Measurements from ENCODE around the gene CASP3. TPM values are rescaled to one million over a fixed set of nuclear protein-coding genes. Genes with fewer than 3 reads are reported as not detected.

CASP3 gene
- 20.3 to 22.7 TPM (median 21.7 TPM) in 5 replicates for total RNA-seq (2022; extraction: Qiagen RNA extraction)

DNA sequence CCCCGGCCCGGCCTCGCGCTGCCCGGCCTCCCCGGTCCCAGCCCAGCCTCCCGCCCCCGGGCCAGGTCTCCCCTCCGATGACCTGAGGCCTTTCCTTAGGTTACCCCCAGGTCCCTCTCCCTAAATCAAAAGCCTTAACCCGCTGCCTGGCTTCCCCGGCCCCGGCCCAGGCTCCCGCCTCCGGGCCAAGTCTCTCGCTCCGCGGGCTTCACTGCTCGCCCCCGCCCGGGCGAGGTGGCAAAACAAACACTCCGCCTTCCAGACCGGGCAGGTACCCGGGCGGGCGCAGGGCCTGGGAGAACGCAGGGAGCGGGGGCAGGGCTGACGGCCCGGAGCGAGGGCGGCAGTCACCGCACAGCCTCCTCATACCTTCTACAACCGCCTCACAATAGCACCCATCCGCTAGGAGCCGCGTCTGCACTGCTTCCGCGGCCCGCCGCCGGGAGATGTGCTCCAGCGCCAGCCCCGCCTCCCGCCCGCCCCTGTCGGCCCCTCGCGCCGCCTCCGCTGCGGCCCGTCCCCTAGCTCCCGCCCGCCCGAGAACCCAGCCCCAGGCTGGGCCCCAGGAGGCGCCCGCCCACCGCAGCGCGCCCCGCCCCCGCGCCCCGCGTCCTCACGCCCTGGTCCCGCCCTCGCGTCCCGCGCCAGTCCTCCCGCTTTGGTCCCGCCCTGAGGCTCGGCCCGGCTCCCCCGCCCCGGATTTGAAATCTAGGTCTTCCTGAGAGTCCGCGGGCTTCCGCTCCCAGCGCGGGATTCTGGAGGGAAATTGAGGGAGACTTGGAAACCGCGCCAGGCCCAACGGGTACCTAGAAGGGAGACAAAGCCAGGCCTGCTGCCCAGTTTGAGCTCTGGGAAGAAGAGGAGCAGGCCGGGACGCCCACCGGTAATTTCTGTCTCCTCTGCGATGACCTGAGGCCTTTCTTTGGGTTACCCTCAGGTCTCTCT, at the start of gene CASP3, which contains the start of gene PRIMPOL:
CASP3 (minus strand) TSS at position 422 of the 945 bp plus-strand sequence. CDS start 10,994 bp downstream, outside the sequence.
PRIMPOL (plus strand) TSS at position 713 of the 945 bp plus-strand sequence. CDS start 7,403 bp downstream, outside the sequence.

Other genes starting within 250 kb of the CASP3 start
- gene IRF2, start 174.9 kb downstream of the CASP3 start, total RNA-seq (2022; extraction: Qiagen RNA extraction): 8.4 to 10.2 TPM (median 9.5 TPM) in 5 replicates
- gene PRIMPOL, start 291 bp upstream of the CASP3 start, total RNA-seq (2022; extraction: Qiagen RNA extraction): 6.3 to 7.2 TPM (median 7.1 TPM) in 5 replicates
- gene CENPU, start 84.6 kb upstream of the CASP3 start, total RNA-seq (2022; extraction: Qiagen RNA extraction): 22.2 to 25.3 TPM (median 24.1 TPM) in 5 replicates
- gene ACSL1, start 176.5 kb upstream of the CASP3 start, total RNA-seq (2022; extraction: Qiagen RNA extraction): 27.9 to 31.4 TPM (median 29.5 TPM) in 5 replicates